ENCODE measurements around the gene LYZL1. TPM values are rescaled to one million over a fixed set of nuclear protein-coding genes. Genes with fewer than 3 reads are reported as not detected.

Gene LYZL1
- total and polyA plus RNA-seq, 9 of the 15 experiments (the other 6 are each of a cell fraction or from before 2014, with no cell fraction given), result not detected

- no peak for TF ChIP-seq PBX2 (CRISPR knock-in tag; IDR thresholded peaks at IDR 0.05; ENCODE audit: low read depth)
- TF ChIP-seq PBX2 (tag; conservative IDR thresholded peaks at IDR 0.05; ENCODE audit: low read depth), result no peak
- no peak for TF ChIP-seq CHD1 (IDR thresholded peaks at IDR 0.05; ENCODE audit: low read length)
- peak; percentile 54 for TF ChIP-seq TEAD4 (IDR thresholded peaks at IDR 0.05; ENCODE audit: low read length)
- no peak for TF ChIP-seq TEAD4 (CRISPR knock-in tag; IDR thresholded peaks at IDR 0.05; ENCODE audit: borderline replicate concordance)
- TF ChIP-seq SMC3 (conservative IDR thresholded peaks at IDR 0.05; ENCODE audit: insufficient read depth, low read depth, low read length), result peak; percentile 56
Observed at GRCh38 chr10:29239569-29240472, 49.0 kb upstream of the LYZL1 start (continued).
